T-helper 17 cell (primary cell): Measurements from ENCODE around the gene TBC1D19. TPM values are rescaled to one million over a fixed set of nuclear protein-coding genes. Genes with fewer than 3 reads are reported as not detected.

ENCODE experiments used
- total RNA-seq, 4 donors: library from RNA in 2 of 4; stranded (reverse) in 2 of 4; gene quantifications; one replicate each; pipeline ENCODE4 v1.2.3 and lab custom pipeline; 2022 to 2026

The TBC1D19 gene
- total RNA-seq, 2 donors from 2014 or later: 7.5 to 9.9 TPM

Other genes with a start within 250 kb of the TBC1D19 start
- not detected for gene CCKAR, start 93.6 kb upstream of the TBC1D19 start, total RNA-seq